COLO829 (cell line): ENCODE measurements around the gene KAZN.

ENCODE experiments used
- DNase-seq: peaks from one replicate; pipeline ENCODE4 v3.0.0; 2012; ENCODE audit warnings: low spot score

Gene KAZN

DNA sequence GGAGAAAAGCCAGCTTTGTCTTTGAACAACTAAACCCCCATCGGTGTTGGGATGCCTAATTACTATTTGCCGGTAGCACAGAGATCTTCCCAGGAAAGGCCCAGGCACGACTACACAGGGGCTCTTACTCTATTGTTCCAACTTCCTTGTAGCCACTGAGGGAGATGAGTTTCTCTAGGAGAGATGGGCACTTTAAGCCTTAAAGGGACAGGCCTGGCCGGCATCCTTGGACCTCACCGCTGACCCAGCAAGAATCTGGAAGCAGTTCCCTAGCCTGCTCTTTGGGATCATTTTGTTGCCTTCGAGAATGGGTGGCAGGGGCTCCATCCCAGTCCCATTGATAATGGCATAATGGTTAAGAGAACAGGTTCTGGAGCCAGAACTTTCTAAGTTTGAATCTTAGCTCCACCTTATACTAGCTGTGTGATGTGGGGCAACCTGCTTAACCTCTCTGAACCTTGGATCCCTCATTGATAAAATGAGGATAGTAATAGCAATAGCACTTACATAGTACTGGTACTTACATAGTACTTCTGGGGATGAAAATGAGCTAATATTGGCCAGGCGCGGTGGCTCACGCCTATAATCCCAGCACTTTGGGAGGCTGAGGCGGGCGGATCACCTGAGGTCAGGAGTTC lies 316.0 kb downstream of the KAZN start:
- DNase-seq: no peak

DNA sequence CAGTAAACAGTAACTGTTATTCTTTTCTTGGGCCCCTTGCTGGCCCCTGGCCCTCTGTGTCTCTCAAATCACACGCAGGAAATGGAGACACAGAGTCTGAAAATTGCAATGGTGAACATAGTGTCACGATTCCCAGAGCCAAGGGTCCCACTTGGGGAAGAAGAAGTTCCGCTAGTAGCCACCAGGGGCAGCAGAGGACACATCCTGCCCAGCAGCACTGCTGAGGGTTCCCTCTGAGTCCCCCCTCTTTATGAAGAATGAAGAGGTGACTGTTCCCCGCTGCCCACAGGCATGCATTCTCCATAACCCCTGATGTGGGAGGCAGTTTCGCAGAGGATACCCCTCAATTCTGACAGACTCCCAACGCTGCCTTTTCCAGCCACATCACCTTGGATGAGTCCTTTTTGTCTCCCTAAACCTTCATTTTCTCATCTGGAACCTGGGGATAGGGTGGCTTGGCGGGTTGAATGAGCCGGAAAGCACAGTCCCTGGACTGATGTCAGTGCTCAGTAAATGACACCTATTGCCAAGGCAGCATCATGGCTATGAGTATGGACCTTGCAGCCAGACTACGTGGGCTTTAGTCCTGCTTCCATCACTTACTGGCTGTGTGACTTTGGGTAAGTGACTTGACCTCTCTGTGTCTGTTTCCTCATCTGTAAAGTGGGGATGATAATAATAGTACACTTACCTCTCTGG lies 317.0 kb downstream of the KAZN start:
- no peak for DNase-seq

- no peak for DNase-seq
These were observed 320.8 kb downstream of the KAZN start for GRCh38 chr1:14919289-14919688.

- DNase-seq: no peak
These were observed 321.3 kb downstream of the KAZN start for GRCh38 chr1:14919751-14920150.

DNA sequence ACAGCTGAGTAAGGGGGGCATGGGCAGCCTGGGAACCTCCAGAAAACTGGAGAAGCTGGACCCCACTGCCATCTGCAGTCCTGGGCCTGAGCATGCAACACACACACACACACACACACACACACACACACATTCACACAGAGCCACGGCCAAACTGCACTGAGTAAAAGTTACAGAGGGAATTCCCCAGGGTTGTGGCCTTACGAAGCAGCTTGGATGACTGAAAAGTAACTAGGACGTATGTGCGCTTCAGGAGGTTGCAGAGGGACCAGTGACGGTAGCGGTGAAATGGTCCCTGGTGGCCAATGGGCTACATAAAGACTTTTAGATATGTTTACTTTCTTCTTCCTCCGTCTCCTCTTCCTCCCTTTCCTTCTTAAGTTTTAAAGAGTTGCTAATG lies 322.6 kb downstream of the KAZN start:
- no peak for DNase-seq

DNA sequence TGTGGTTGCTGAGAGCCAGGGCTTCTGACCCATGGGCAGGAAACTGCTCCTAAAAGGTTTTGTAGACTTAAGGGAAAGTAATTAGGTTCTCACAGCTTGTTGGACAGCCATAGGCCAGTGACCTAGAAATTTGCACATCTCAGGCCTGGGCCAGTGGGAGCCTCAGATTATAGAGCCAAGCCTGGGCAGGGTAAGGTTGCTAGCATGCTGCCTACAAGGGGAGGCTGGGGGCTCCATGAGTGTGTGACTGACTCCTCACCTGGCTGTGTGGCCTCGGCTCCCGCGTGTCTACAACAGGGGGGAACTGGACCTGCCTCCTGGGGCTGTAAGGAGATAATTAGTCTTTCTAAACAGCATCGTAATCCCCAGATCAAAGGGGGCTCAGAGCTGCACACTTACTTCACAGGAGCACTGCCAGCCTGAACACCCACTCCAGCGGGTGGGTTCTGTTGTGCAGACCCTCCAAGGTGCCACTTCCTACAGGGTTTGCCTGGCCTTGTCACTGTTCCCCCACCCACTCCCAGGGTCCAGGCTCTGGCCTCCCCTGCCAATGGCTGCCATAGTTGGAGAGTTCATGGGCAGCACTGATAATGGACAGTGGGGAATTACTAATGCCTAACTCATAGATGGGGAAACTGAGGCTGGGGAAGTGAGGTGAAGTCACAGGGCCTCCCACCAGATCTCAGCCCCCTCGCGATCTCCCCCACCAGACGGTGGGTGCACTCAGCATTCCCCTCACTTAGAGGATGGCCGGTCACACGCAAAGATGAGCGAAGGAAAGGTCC lies 324.6 kb downstream of the KAZN start:
- DNase-seq: no peak

GRCh38 chr1:14923727-14924452 lies 325.4 kb downstream of the KAZN start:
- peak; percentile 75 for DNase-seq

- DNase-seq: no peak
These were observed 326.2 kb downstream of the KAZN start for GRCh38 chr1:14924455-14925331.

- DNase-seq: no peak
These were observed 327.1 kb downstream of the KAZN start for GRCh38 chr1:14925336-14926136.

DNA sequence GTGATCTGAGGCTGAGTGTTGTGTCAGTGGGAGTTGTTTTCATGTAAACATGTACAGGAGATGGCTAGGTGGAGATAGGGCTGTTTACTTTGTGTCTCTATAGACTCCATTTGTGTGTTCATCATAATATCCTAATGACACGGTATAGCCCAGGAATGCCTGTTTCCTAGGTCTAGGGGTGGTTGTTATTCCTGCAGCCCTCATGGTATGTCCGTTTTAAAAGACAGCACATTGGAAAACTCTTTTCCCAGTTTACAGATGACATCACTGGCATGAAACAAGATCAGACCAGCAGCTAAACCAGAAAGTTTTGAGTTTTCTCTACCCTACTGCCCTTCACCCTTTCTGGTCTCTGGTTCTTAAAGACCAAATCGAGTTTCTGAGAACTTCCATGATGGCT lies 327.7 kb downstream of the KAZN start:
- no peak for DNase-seq

- no peak for DNase-seq
These were observed 328.5 kb downstream of the KAZN start for GRCh38 chr1:14926818-14927575.

GRCh38 chr1:14928412-14928811 lies 329.9 kb downstream of the KAZN start:
- DNase-seq: no peak

DNA sequence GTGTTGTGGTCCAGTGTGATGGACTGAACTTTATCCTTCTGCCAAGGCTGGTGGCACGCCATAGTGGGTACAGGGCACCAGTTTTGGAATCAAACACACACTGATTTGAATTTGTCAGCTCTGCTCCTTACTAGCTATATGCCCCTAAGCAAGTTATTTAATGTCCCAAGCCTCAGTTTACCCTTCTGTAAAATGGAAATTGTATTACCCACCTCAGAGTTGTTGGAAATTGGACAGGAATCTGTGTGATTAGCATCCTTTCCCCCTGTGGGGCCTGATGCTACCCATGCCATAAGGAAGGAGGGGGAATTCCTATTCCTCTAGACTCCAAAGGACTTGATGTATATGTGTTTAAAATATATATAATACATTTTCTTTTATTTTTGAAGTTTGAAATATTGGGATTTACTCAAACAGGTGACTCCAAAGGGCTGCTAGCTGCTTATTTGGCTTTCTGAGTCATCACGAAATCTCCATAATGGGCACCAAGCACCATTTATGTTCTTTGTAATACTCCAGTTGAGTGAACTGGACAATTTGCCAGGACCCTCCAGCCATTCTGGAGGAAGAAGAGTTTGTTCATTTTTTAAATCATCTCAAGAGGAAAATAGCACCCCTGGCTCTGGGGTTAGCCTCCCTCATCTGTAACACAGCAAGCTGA lies 330.5 kb downstream of the KAZN start:
- DNase-seq: no peak

DNA sequence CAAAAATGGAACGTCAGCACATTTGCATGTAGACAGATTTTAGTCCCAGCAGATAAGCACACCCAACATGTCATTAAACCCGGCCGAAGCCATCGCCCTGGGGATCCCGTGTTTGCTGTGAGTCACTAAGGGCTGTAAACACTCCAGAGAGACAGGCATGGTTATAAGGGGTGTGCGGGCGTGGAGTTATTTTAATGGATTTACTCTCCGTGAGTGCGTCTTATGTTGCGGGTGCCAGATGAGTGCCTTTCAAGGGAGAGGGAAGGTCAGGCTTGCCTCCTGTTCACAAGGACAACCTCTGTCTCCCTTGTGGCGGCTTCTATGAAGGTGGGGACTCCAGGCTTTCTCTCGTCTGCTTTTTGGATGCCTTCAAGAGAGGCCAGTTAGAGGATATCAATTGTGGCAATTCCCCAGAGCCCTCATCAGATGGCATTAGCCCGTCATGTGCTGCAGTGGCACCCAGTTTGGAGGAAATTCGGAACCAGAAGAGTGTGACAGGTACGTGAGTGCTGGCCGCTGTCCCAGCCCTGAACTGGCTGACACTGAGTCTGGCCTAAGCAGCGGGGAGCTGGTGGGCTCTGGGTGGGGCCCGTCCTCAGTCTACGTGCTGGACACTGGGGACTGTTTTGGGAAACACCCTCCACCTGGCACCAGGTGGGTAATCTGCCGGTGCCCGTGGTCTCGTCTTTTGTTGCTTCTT lies 331.2 kb downstream of the KAZN start:
- DNase-seq: no peak

DNA sequence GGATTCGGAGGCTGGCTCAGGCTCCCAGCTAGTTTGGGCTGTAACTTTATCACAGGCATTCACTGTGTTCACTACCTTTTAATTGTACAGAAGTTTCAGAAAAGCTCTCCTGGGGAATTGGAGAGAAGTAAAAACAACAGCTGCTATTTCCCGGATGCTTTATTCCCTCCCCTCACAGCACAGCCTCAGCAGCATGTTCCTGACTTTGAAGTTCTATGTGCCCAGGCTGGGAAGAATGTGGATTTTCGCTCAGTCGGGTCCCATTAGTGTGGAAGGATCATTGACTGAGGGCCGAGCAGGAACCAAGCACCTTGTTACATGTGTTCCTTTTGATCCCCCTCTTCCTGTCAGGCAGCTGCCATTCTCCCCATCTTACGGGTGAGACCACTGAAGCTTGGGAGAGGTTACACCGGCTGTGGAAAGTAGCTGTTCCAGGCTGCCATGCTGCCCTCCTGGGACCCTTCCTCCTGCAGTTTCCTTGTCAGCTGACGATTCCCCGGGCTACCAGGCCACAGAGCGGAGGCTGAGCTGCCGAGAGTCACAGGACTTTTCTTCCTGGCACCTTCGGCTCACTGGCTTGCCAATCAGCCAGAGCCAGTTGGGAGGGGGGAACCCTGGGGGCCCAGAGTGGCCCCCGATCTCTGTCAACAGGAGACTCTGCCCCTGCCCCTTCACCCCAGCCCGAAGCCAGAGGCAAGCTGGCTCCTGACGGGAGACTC lies 331.9 kb downstream of the KAZN start:
- DNase-seq: no peak

GRCh38 chr1:14932034-14932638 lies 333.7 kb downstream of the KAZN start:
- DNase-seq: no peak

GRCh38 chr1:14934867-14935266 lies 336.4 kb downstream of the KAZN start:
- no peak for DNase-seq

GRCh38 chr1:14936815-14937214 lies 338.3 kb downstream of the KAZN start:
- DNase-seq: no peak
